Nephron (organoid): ENCODE data around the gene RSPO1.
A peak's percentile ranks its signal among the peaks of the same experiment; 100 is the strongest.
"Not testable (repeated sequence)": the region's sequence is repeated elsewhere in the genome, so short reads cannot be mapped to it uniquely, and the experiment has no call there.

Experiments used
- H3K27ac Mint-ChIP-seq, 3 experiments: 2 replicates each; pipeline ENCODE4 v1.8.0; 2020; ENCODE audit warnings: mixed read lengths in 3 of 3, mild to moderate bottlenecking in 2 of 3, moderate library complexity in 1 of 3
- H3K27me3 Mint-ChIP-seq: 2 replicates; pipeline ENCODE4 v1.8.0; 2021; ENCODE audit warnings: low read depth, mild to moderate bottlenecking, moderate library complexity, mixed read lengths
- H3K36me3 Mint-ChIP-seq: 2 replicates; pipeline ENCODE4 v1.8.0; 2020; ENCODE audit warnings: low read depth, mixed read lengths
- H3K4me1 Mint-ChIP-seq: 2 replicates; pipeline ENCODE4 v1.8.0; 2020; ENCODE audit warnings: mixed read lengths
- H3K4me3 Mint-ChIP-seq, 3 experiments: 2 replicates each; pipeline ENCODE4 v1.8.0; 2020; ENCODE audit warnings: mild to moderate bottlenecking in 3 of 3, mixed read lengths in 3 of 3, moderate library complexity in 2 of 3
- H3K9me3 Mint-ChIP-seq: 2 replicates; pipeline ENCODE4 v1.8.0; 2020; ENCODE audit warnings: mixed read lengths
- CTCF ChIP-seq, 3 experiments: fragments of 200-600 bp; sonication (generic); IDR thresholded peaks; one replicate each; pipeline ENCODE4 v1.5.0; 2021; ENCODE audit warnings: antibody characterized with exemption in 3 of 3; ENCODE audit not compliant: unreplicated experiment in 3 of 3

RSPO1 gene

GRCh38 chr1:37634244-37634991 is at the start of gene RSPO1:
RSPO1 (minus strand) TSS chr1:37634892; CDS start chr1:37629661, 5,231 bp downstream.
- H3K4me1 Mint-ChIP-seq = peaks cover 19% of the 10 kb centered on the region
- peaks cover 49% of the 10 kb centered on the region for H3K27me3 Mint-ChIP-seq
- H3K27ac Mint-ChIP-seq = no peak within 1 kb of the TSS
- no peaks in the 10 kb centered on the region for H3K9me3 Mint-ChIP-seq
- no peak for TF ChIP-seq CTCF (IDR thresholded peaks at IDR 0.05; ENCODE audit: unreplicated experiment in 3 of 3)
- no peaks in the 10 kb centered on the region for H3K36me3 Mint-ChIP-seq
- peak within 1 kb of the TSS; percentile 74 to 78 (median 77) for H3K4me3 Mint-ChIP-seq

- not testable (repeated sequence) for H3K27ac Mint-ChIP-seq, H3K4me1 Mint-ChIP-seq, H3K9me3 Mint-ChIP-seq, H3K4me3 Mint-ChIP-seq, H3K27me3 Mint-ChIP-seq
- H3K36me3 Mint-ChIP-seq = peaks cover 49% of the 10 kb centered on the region
These were observed 49.5 kb upstream of the RSPO1 start for GRCh38 chr1:37684182-37684581.

- Mint-ChIP-seq H3K4me1 (no peaks in the 10 kb centered on the region), H3K4me3 (no peak overlapping the region), H3K9me3 (no peaks in the 10 kb centered on the region), H3K36me3 (peaks cover 46% of the 10 kb centered on the region), H3K27ac (no peak overlapping the region), H3K27me3 (peaks cover 4% of the 10 kb centered on the region)
- TF ChIP-seq CTCF (IDR thresholded peaks at IDR 0.05; ENCODE audit: unreplicated experiment in 3 of 3) = peak; percentile 89 to 94 (median 91)
These were observed 47.8 kb upstream of the RSPO1 start for GRCh38 chr1:37682334-37682987.

GRCh38 chr1:37680933-37681332 is 46.2 kb upstream of the RSPO1 start:
- no peak for TF ChIP-seq CTCF (IDR thresholded peaks at IDR 0.05; ENCODE audit: unreplicated experiment in 3 of 3)
- peaks cover 36% of the 10 kb centered on the region for H3K36me3 Mint-ChIP-seq
- H3K27ac Mint-ChIP-seq = no peak overlapping the region

GRCh38 chr1:37677808-37678207 is 43.1 kb upstream of the RSPO1 start:
- Mint-ChIP-seq H3K9me3 (no peaks in the 10 kb centered on the region), H3K27ac (no peak overlapping the region), H3K4me1 (peaks cover 25% of the 10 kb centered on the region), H3K4me3 (no peak overlapping the region), H3K27me3 (peaks cover 15% of the 10 kb centered on the region), H3K36me3 (peaks cover 16% of the 10 kb centered on the region)
- TF ChIP-seq CTCF (IDR thresholded peaks at IDR 0.05; ENCODE audit: unreplicated experiment in 3 of 3) = no peak

More at GRCh38 chr1:37680933-37681332, 46.2 kb upstream of the RSPO1 start:
- Mint-ChIP-seq H3K4me3 (no peak overlapping the region), H3K4me1 (peaks cover 14% of the 10 kb centered on the region), H3K27me3 (peaks cover 11% of the 10 kb centered on the region), H3K9me3 (no peaks in the 10 kb centered on the region)

- peaks cover 22% of the 10 kb centered on the region for H3K27me3 Mint-ChIP-seq
- H3K9me3 Mint-ChIP-seq = no peaks in the 10 kb centered on the region
- no peak for TF ChIP-seq CTCF (IDR thresholded peaks at IDR 0.05; ENCODE audit: unreplicated experiment in 3 of 3)
- H3K27ac Mint-ChIP-seq = peak overlapping the region; percentile 15 to 80 (median 65)
- peaks cover 13% of the 10 kb centered on the region for H3K36me3 Mint-ChIP-seq
- peaks cover 25% of the 10 kb centered on the region for H3K4me1 Mint-ChIP-seq
- H3K4me3 Mint-ChIP-seq = no peak overlapping the region
These were observed 42.4 kb upstream of the RSPO1 start for GRCh38 chr1:37677143-37677439.
